ENCODE results near the gene FES. TPM values are rescaled to one million over a fixed set of nuclear protein-coding genes. Genes with fewer than 3 reads are reported as not detected.

Gene FES
- total and polyA plus RNA-seq, 2 experiments from 2014 or later, result 3.5 TPM

- H3F3A ChIP-seq (ENCODE audit: insufficient read depth), result peaks cover 28% of the 10 kb centered on the region
- no peaks in the 10 kb centered on the region for H3K27me3 ChIP-seq (replicated peaks; ENCODE audit: insufficient read depth)
- TF ChIP-seq EZH2phosphoT487 (IDR thresholded peaks at IDR 0.05; ENCODE audit: insufficient read depth, low read depth) (no peak), EZH2 (IDR thresholded peaks at IDR 0.05; ENCODE audit: insufficient read depth, poor library complexity, severe bottlenecking) (no peak)
- peak overlapping the region; percentile 86 for H3K4me2 ChIP-seq (ENCODE audit: unreplicated experiment)
- H3K9me2 ChIP-seq (ENCODE audit: insufficient read depth), result no peaks in the 10 kb centered on the region
- H3K9me3 ChIP-seq (ENCODE audit: low read depth), result no peaks in the 10 kb centered on the region
- H3K27ac ChIP-seq, result peak overlapping the region; percentile 90
- H3K4me3 ChIP-seq, result no peak overlapping the region
- H3K36me3 ChIP-seq (ENCODE audit: low read depth), result no peaks in the 10 kb centered on the region
- H3K9ac ChIP-seq, result peak overlapping the region; percentile 65
- peaks cover 37% of the 10 kb centered on the region for H3K79me2 ChIP-seq (ENCODE audit: insufficient read depth)
- DNase-seq, result no peak
- no peaks in the 10 kb centered on the region for H4K20me1 ChIP-seq (ENCODE audit: insufficient read depth)
- 0 out of 2 replicates have a peak overlapping the region, but pooled peaks have one; percentile 41 for H2AFZ ChIP-seq
- peaks cover 40% of the 10 kb centered on the region for H3K4me1 ChIP-seq (ENCODE audit: insufficient read depth)
- in situ Hi-C loops (cut with MboI), result no loop called here
These were observed 15.2 kb upstream of the FES start for GRCh38 chr15:90869140-90869541.

- Histone ChIP-seq H3K4me3 (peak overlapping the region; percentile 75; the same call in 1 of the 2 replicates), H3F3A (ENCODE audit: insufficient read depth) (peaks cover 24% of the 10 kb centered on the region), H2AFZ (0 out of 2 replicates have a peak overlapping the region, but pooled peaks have one; percentile 41), H3K27me3 (replicated peaks; ENCODE audit: insufficient read depth) (no peaks in the 10 kb centered on the region), H3K9me2 (ENCODE audit: insufficient read depth) (no peaks in the 10 kb centered on the region), H3K4me1 (ENCODE audit: insufficient read depth) (peaks cover 40% of the 10 kb centered on the region), H3K27ac (peak overlapping the region; percentile 90), H3K9me3 (ENCODE audit: low read depth) (no peaks in the 10 kb centered on the region), H3K9ac (peak overlapping the region; percentile 91), H3K4me2 (ENCODE audit: unreplicated experiment) (peak overlapping the region; percentile 86), H3K79me2 (ENCODE audit: insufficient read depth) (peaks cover 44% of the 10 kb centered on the region), H4K20me1 (ENCODE audit: insufficient read depth) (no peaks in the 10 kb centered on the region), H3K36me3 (ENCODE audit: low read depth) (no peaks in the 10 kb centered on the region)
- WGBS, 2 experiments (ENCODE audit: low coverage in 1 of 2, low lambda C conversion rate in 2 of 2, missing lambda C conversion rate in 2 of 2), result 48 to 50% methylated on average over 9 of the region's 9 CpGs
- in situ Hi-C loops (cut with MboI), result no loop called here
- DNase-seq, result peak; percentile 85
- TF ChIP-seq EZH2phosphoT487 (IDR thresholded peaks at IDR 0.05; ENCODE audit: insufficient read depth, low read depth) (no peak), EZH2 (IDR thresholded peaks at IDR 0.05; ENCODE audit: insufficient read depth, poor library complexity, severe bottlenecking) (no peak)
These were observed 14.5 kb upstream of the FES start for GRCh38 chr15:90869601-90870353.

- 31 to 32% methylated on average over 19 of the region's 19 CpGs for WGBS, 2 experiments (ENCODE audit: low coverage in 1 of 2, low lambda C conversion rate in 2 of 2, missing lambda C conversion rate in 2 of 2)
- Histone ChIP-seq H3K4me1 (ENCODE audit: insufficient read depth) (peaks cover 40% of the 10 kb centered on the region), H3K4me2 (ENCODE audit: unreplicated experiment) (peak overlapping the region; percentile 86), H3K9me2 (ENCODE audit: insufficient read depth) (no peaks in the 10 kb centered on the region), H3K27me3 (replicated peaks; ENCODE audit: insufficient read depth) (no peaks in the 10 kb centered on the region), H3K9me3 (ENCODE audit: low read depth) (no peaks in the 10 kb centered on the region), H3K27ac (peak overlapping the region; percentile 90), H3K9ac (peak overlapping the region; percentile 91), H3F3A (ENCODE audit: insufficient read depth) (peaks cover 24% of the 10 kb centered on the region), H3K36me3 (ENCODE audit: low read depth) (no peaks in the 10 kb centered on the region), H3K79me2 (ENCODE audit: insufficient read depth) (peaks cover 51% of the 10 kb centered on the region), H4K20me1 (ENCODE audit: insufficient read depth) (no peaks in the 10 kb centered on the region), H2AFZ (peak overlapping the region; percentile 59), H3K4me3 (peak overlapping the region; percentile 75)
- in situ Hi-C loops (cut with MboI), result no loop called here
- TF ChIP-seq EZH2phosphoT487 (IDR thresholded peaks at IDR 0.05; ENCODE audit: insufficient read depth, low read depth) (no peak), EZH2 (IDR thresholded peaks at IDR 0.05; ENCODE audit: insufficient read depth, poor library complexity, severe bottlenecking) (no peak)
- peak; percentile 51 for DNase-seq
These were observed 13.8 kb upstream of the FES start for GRCh38 chr15:90870354-90871138.

DNA sequence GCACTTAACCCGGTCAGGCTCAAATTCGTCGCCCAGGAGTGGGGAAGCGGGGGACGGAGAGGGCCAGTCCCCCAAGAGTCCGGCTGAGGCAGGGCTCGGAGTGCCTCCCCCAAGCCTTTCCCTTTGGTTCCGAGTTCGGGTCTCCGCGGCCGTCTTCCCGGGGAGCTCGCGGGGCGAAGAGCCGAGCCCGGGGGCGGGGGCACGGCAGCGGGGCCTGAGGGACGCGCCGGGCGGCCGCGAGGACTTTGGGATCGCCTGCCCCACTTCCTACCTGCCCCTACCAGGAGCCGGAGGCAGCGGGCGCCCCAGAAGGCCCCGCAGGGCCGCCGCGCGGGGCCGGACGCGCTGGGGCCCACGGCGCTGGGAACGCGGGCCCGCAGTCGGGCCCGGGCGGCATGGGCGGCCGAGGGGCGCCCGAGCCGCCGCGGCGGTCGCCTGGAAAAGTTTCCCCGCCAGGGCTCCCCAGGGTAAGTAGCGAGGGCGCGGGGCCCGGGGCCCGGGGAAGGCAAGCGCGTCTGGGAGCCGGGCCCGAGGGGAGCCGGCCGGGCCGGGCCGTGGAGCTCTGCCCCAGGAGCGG is 13.1 kb upstream of the FES start:
- peaks cover 24% of the 10 kb centered on the region for H3F3A ChIP-seq (ENCODE audit: insufficient read depth)
- H3K79me2 ChIP-seq (ENCODE audit: insufficient read depth), result peaks cover 58% of the 10 kb centered on the region
- 0% methylated on average over 21 to 46 of the region's 71 CpGs for whole genome bisulfite sequencing, 2 experiments (ENCODE audit: low coverage in 1 of 2, low lambda C conversion rate in 2 of 2, missing lambda C conversion rate in 2 of 2)
- no peaks in the 10 kb centered on the region for H3K9me2 ChIP-seq (ENCODE audit: insufficient read depth)
- H3K36me3 ChIP-seq (ENCODE audit: low read depth), result no peaks in the 10 kb centered on the region
- peak overlapping the region; percentile 59 for H2AFZ ChIP-seq
- H3K4me2 ChIP-seq (ENCODE audit: unreplicated experiment), result peak overlapping the region; percentile 86
- H4K20me1 ChIP-seq (ENCODE audit: insufficient read depth), result no peaks in the 10 kb centered on the region
- H3K4me3 ChIP-seq, result peak overlapping the region; percentile 75
- DNase-seq, result peak; percentile 68
- no peak for TF ChIP-seq EZH2 (IDR thresholded peaks at IDR 0.05; ENCODE audit: insufficient read depth, poor library complexity, severe bottlenecking)
- no peak for TF ChIP-seq EZH2phosphoT487 (IDR thresholded peaks at IDR 0.05; ENCODE audit: insufficient read depth, low read depth)
- peaks cover 40% of the 10 kb centered on the region for H3K4me1 ChIP-seq (ENCODE audit: insufficient read depth)
- no peaks in the 10 kb centered on the region for H3K9me3 ChIP-seq (ENCODE audit: low read depth)
- H3K27ac ChIP-seq, result peak overlapping the region; percentile 90
- in situ Hi-C loops (cut with MboI), result no loop called here
- no peaks in the 10 kb centered on the region for H3K27me3 ChIP-seq (replicated peaks; ENCODE audit: insufficient read depth)
- peak overlapping the region; percentile 91 for H3K9ac ChIP-seq
